Measurements from ENCODE around the gene CFAP61.
A peak's percentile ranks its signal among the peaks of the same experiment; 100 is the strongest.
"Not testable (repeated sequence)": the region's sequence is repeated elsewhere in the genome, so short reads cannot be mapped to it uniquely, and the experiment has no call there.

The CFAP61 gene, protein sequence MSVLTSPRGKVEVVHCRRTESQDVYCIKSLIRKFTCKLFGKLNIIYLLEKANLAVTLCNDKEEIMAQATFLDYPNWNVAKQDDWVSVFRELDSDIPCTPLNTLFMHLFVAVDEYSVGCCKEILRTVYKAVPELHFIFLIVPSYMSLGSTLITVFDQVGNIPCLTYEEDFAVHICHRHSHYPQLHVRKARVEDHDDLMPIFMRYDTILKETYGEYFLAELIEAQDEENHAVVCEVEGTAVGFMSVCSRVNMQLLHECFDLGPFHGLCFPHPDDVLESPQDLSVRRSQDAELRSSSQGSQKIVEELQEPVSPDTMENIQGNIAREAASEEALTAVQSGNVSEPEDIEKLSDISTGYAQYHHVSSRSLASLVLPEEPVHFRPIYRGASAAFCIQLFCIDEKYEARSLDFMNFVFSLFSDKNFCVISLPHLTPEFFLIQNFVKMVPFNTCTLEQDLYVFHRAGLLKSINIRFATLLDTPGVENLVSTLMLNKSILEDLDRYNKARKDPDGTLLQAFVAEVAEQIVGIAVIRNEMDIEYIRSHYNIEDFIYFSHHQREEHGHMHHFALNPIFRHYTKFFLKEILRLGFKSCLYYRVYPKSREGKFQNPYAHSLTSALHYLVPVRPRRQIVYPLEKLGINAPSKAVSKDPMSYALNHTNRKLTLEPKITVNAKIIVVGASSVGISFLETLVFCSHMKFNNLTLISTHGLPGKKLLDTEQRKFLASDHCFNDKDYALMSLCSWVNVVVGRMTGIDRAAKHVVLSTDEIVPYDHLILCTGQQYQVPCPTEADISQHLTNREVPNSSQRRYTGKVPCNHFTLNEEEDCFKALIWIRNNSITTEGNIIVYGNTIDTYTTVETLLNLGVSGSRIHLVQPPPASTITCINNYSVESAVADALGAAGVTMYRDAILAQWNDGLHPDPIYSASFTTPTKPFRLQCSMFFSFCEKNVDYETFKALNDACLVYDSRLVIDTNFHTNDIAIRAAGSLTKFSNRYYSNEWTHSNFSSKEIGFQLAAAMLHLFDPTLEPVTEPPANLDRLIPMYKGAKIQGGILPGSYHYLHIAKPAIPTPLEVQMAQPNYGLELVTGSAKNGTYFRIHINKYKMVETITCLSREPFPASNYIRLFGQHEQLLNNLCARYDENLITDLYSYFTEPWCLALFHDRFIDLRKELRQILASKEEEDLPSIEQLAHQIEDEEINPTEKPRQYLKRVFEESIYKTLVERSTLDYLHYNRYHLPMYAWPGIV

DNA sequence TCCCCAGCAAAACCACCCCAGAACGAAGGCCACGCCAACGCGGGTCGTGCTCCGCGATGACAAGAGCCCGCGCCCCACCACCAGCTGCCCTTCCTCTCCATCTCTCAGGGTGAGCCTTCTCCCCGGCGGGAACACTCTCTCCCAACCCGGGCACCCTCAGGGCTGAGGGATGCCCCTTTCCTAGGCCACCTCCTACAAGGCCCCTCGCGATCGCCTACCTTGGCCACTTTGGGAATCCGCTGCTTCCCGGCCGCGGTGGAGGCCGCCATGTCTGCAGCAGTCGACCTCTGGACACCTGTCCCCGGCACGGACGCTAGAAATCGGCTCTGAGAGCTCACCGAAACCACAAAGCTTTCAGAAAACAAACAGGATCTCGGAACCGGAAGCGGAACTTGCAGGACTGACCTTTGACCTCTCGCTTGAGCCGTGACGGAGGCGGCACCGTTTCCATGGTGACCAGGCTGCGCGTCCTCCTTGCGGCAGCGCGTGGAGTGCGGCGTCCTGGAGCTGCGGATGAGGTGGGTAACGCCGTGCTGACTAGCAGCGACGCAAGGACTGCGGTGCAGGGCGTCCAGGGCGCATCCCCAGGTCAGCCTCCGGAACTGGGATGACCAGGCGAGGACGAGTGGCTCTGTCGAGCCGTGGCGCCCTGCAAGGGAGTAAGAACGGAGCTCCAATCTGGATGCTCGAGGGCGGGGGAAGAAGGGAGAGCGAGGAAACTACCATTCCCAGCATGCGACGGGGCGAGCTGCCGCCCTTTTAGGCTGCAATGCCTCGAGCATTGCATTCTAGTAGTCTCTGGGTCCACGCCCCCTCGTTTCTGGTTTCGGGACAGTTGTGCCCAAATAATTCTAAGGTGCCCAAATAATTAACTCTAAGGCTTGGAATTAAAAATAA is at the start of gene CFAP61, which contains the start of gene CRNKL1:
CFAP61 (plus strand) TSS at position 459 of the 897 bp plus-strand sequence. CDS start 4,122 bp downstream, outside the sequence.
CRNKL1 (minus strand) TSS at position 393 of the 897 bp plus-strand sequence; CDS start at position 269, 124 bp downstream.
- peaks cover 8% of the 10 kb centered on the region for H3K36me3 ChIP-seq (ENCODE audit: control insufficient read depth, insufficient read depth, low read length)
- H3K27ac ChIP-seq (ENCODE audit: low read depth, low read length): peak within 1 kb of the TSS; percentile 85
- no peaks in the 10 kb centered on the region for H3K27me3 ChIP-seq (ENCODE audit: control insufficient read depth, insufficient read depth, low read length)
- H3K9ac ChIP-seq (ENCODE audit: low read length): peak within 1 kb of the TSS; percentile 87
- H3K4me3 ChIP-seq (ENCODE audit: low read length): peak within 1 kb of the TSS; percentile 98
- peaks cover 4% of the 10 kb centered on the region for H3K4me1 ChIP-seq (ENCODE audit: control insufficient read depth, insufficient read depth, low read length)

DNA sequence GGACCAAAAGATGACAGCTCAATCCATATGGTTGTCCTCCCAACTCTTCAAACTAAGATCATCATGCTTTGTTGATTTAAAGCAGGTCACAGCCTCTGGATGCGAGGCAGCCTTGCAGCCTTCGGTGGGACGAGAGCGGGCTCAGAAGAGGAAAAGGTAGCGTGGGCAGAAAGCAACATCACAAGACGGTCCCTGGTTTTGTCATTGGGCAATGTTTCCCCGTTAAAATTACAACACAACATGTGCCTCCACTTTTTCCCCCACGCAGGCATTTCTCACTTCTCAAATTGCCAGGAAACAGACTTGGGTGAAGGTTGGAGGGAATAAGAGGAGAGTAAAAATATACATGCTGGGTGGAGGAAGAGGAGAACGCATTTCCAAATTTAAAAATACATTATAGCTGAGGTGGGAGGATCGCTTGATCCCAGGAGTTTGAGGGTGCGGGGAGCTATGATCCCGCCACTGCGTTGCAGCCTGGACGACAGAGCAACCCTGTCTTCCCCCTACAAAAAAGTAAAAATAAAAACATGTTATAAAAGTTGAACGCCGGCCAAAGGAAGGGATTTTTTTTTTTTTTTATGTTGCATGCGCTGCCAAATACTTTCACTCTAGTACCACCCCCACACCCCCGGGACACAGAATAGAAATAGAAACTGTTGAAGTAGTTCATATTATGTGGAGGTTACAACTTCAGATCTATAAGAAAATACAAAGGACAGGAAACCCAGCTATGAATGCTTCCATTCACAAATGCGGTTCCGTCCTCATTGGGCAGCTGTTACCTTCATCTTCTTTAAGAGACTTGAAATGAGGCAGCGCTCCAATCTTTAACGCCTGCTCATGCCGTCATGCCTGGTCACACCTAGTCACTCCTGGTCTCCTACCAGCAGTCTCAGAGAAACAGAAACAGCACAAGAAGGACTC is 49.0 kb upstream of the CFAP61 start:
- Histone ChIP-seq H3K27ac (ENCODE audit: low read depth, low read length) (peak overlapping the region; percentile 63), H3K27me3 (ENCODE audit: control insufficient read depth, insufficient read depth, low read length) (no peaks in the 10 kb centered on the region), H3K36me3 (ENCODE audit: control insufficient read depth, insufficient read depth, low read length) (peaks cover 12% of the 10 kb centered on the region), H3K4me1 (ENCODE audit: control insufficient read depth, insufficient read depth, low read length) (peaks cover 11% of the 10 kb centered on the region), H3K9ac (ENCODE audit: low read length) (no peak overlapping the region), H3K4me3 (ENCODE audit: low read length) (peak overlapping the region; percentile 45)

DNA sequence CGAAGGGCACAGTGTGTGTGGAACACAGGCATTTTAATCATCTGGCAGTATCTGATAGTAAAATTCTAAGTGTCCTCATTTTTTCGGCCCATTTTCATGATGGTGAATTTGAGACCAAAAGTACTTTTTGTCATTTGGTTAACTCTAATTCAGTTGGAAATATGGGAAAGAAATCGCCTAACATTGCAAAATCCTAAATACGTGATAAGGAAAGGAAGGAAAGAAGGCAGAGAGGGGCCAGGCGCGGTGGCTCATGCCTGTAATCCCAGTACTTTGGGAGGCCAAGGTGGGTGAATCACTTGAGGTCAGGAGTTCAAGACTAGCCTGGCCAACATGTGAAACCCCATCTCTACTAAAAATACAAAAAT is 48.4 kb upstream of the CFAP61 start:
- H3K9ac ChIP-seq (ENCODE audit: low read length); H3K36me3 ChIP-seq (ENCODE audit: control insufficient read depth, insufficient read depth, low read length); H3K27me3 ChIP-seq (ENCODE audit: control insufficient read depth, insufficient read depth, low read length): not testable (repeated sequence)
- peak overlapping the region; percentile 63 for H3K27ac ChIP-seq (ENCODE audit: low read depth, low read length)
- peak overlapping the region; percentile 45 for H3K4me3 ChIP-seq (ENCODE audit: low read length)
- H3K4me1 ChIP-seq (ENCODE audit: control insufficient read depth, insufficient read depth, low read length): peaks cover 11% of the 10 kb centered on the region

DNA sequence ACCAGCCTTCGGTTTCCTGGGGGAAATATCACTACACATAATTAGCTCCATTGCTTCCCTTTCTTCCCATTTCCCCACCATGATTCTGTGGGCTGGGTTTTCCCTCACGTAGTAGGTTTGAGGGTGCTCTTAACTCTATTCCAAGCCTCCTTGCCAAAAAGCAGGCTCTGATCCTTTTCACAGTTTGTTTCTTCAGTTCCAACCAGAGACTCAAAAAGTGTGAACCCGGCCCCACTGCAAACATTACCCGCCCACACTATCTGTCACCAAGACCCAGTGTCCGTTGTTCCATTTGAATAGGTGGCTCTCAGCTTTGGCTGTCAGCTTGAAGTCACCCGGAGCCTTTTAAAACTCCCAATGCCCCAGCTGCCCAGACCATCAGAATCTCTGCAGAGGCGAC is 47.0 kb upstream of the CFAP61 start:
- H3K4me1 ChIP-seq (ENCODE audit: control insufficient read depth, insufficient read depth, low read length): peaks cover 11% of the 10 kb centered on the region

DNA sequence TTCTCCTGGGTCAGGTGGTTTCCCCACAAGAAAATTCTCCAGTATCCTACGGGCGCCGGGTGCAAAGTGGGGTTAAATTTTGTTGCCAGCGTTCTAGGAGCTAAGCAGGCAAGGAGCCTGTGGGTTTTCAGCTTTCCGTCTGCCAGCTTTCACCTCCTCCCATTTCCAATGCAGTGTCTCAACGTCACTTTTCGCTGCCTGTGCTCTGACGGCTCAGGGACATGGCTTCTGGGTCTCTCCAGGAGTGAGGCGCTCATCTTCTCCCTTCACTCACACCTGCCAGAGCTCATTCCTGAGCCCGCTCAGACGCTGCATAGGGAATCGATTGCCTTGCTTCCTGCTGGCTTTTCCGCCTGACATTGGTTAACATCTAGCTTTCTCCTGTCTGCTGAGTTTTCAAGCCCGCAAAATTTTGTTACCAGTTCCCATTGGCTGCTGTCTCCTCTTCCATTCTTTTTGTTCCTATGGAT is 42.5 kb upstream of the CFAP61 start:
- H3K4me3 ChIP-seq (ENCODE audit: low read length): no peak overlapping the region

More for the DNA sequence above, 47.0 kb upstream of the CFAP61 start:
- Histone ChIP-seq H3K27ac (ENCODE audit: low read depth, low read length) (no peak overlapping the region), H3K36me3 (ENCODE audit: control insufficient read depth, insufficient read depth, low read length) (peaks cover 4% of the 10 kb centered on the region), H3K9ac (ENCODE audit: low read length) (no peak overlapping the region), H3K27me3 (ENCODE audit: control insufficient read depth, insufficient read depth, low read length) (no peaks in the 10 kb centered on the region), H3K4me3 (ENCODE audit: low read length) (no peak overlapping the region)

DNA sequence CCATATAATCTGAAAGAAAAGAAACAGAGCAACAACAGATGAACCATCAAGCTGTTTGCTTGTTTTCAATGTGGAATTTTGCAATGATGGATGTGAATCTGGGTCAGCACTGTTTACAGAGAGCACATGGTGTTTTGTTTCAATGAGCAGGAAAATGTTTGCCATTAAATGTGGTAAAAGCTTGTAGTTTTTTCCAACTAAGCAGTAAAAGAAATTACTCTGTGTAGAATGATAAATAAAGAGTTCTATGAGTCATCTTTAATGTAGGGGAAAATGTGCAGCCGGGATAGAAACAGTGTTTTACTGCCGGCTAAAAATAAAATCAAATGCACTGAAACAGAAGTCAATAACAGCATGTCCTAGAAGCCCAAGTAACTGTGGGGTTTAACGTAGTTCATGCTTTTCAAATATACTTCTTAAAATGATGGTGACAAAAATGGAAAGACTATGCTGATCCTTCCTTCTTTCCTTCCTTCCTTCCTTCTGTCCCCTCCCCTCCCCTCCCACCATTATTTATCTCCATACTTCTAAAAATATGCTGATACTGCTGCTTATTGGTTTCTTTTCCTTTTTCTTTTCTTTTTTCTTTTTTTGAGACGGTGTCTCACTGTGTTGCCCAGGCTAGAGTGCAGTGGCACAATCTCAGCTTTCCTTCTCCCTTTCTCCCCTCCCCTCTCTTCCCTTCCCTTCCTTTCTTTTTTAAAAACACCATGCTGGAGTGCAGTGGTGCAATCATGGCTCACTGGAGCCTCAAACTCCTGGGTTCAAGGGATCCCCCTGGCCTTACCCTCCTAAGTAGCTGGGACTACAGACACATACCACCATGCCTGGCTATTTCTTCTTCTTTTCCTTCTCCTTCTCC is 41.5 kb upstream of the CFAP61 start:
- Histone ChIP-seq H3K4me3 (ENCODE audit: low read length) (peak overlapping the region; percentile 27), H3K27ac (ENCODE audit: low read depth, low read length) (no peak overlapping the region), H3K27me3 (ENCODE audit: control insufficient read depth, insufficient read depth, low read length) (no peaks in the 10 kb centered on the region), H3K36me3 (ENCODE audit: control insufficient read depth, insufficient read depth, low read length) (no peaks in the 10 kb centered on the region), H3K9ac (ENCODE audit: low read length) (no peak overlapping the region), H3K4me1 (ENCODE audit: control insufficient read depth, insufficient read depth, low read length) (peaks cover 9% of the 10 kb centered on the region)

More for the DNA sequence above, 42.5 kb upstream of the CFAP61 start:
- no peaks in the 10 kb centered on the region for H3K27me3 ChIP-seq (ENCODE audit: control insufficient read depth, insufficient read depth, low read length)
- H3K36me3 ChIP-seq (ENCODE audit: control insufficient read depth, insufficient read depth, low read length): no peaks in the 10 kb centered on the region
- no peak overlapping the region for H3K9ac ChIP-seq (ENCODE audit: low read length)
- H3K4me1 ChIP-seq (ENCODE audit: control insufficient read depth, insufficient read depth, low read length): peaks cover 9% of the 10 kb centered on the region
- H3K27ac ChIP-seq (ENCODE audit: low read depth, low read length): no peak overlapping the region

DNA sequence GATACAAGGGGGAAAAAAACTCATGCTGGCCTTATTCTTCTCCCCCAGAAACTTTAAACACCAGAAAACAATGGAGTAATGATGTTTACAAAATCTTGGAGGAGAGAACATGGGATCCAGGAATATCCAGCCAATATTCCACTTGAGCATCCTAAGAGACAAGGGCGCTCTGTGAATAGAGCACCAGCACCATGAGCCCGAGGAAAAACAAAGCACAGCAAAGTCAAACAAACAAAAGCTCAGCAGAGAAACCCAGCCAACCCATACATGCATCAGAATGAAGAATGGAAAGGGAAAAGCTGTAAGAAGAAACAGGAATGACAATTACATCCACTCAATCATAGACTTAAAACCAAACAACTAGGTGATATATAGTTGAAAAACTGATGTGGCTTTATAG is 39.8 kb upstream of the CFAP61 start:
- H3K27me3 ChIP-seq (ENCODE audit: control insufficient read depth, insufficient read depth, low read length): no peaks in the 10 kb centered on the region
- H3K9ac ChIP-seq (ENCODE audit: low read length): no peak overlapping the region
- H3K27ac ChIP-seq (ENCODE audit: low read depth, low read length): no peak overlapping the region
- H3K4me3 ChIP-seq (ENCODE audit: low read length): no peak overlapping the region
- peaks cover 9% of the 10 kb centered on the region for H3K4me1 ChIP-seq (ENCODE audit: control insufficient read depth, insufficient read depth, low read length)
- H3K36me3 ChIP-seq (ENCODE audit: control insufficient read depth, insufficient read depth, low read length): no peaks in the 10 kb centered on the region

DNA sequence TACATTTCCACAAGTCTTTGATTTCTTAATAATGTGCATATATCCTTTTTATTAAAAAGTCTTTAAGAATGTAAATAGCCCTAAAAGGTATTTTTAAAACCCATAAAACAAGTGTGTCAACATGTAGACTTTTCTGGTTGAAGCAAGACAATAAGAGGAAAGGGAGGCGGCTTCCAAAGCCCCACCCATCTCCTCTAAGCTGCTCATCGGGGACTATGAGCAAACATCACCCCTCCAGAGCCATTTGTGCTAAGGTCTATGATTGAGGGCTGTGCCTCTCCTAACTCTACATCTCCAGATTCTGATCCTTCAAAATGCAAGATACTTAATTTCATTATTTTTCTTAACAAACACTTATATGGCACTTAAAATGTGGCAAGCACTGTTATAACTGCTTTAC is 37.7 kb upstream of the CFAP61 start:
- Histone ChIP-seq H3K4me1 (ENCODE audit: control insufficient read depth, insufficient read depth, low read length) (peaks cover 16% of the 10 kb centered on the region), H3K27me3 (ENCODE audit: control insufficient read depth, insufficient read depth, low read length) (no peaks in the 10 kb centered on the region), H3K27ac (ENCODE audit: low read depth, low read length) (no peak overlapping the region), H3K36me3 (ENCODE audit: control insufficient read depth, insufficient read depth, low read length) (no peaks in the 10 kb centered on the region), H3K4me3 (ENCODE audit: low read length) (no peak overlapping the region), H3K9ac (ENCODE audit: low read length) (no peak overlapping the region)

DNA sequence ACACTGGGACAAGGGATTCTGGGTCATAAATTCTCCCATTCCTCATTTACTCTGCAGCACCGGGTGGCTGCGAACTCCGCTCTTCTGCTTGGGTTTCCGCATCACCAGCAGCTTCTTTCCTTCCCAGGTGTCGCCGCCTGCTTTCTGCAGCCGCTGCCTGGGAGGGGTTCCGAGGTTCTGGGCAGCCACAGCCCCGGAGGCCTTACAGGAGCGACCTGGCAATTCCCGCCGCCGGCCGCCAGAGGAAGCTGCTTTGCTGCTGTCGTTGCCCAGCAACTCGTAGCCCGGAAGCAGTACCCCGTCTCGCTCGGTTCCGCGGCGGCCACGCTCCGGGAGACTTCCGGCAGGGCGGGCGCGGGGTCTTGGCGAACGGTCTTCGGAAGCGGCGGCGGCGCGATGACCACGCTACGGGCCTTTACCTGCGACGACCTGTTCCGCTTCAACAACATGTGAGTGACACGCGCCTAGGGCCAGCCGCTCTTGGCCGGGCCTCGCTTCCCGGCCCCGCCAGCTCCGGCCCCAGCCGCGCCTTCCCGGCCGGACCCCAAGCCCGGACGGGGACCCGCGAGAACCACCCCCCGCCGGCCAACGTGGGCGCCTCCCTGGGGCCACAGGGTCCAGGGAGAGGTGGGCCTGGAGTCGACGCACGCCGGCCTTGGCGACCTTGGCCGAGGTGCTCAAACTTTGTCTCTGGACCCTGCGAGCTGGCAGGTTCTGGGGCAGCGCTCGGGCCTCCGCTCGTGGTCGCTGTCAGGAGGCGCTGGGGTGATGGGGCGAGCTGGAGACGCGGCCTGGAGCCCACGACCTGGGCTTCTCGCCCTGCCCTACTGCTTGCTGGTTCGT is 35.1 kb upstream of the CFAP61 start, which contains the start of gene NAA20:
NAA20 (plus strand) TSS at position 362 of the 843 bp plus-strand sequence; CDS start at position 397, 35 bp downstream.
- Histone ChIP-seq H3K4me3 (ENCODE audit: low read length) (peak within 1 kb of the TSS; percentile 80), H3K27me3 (ENCODE audit: control insufficient read depth, insufficient read depth, low read length) (no peaks in the 10 kb centered on the region), H3K27ac (ENCODE audit: low read depth, low read length) (peak within 1 kb of the TSS; percentile 38), H3K9ac (ENCODE audit: low read length) (peak within 1 kb of the TSS; percentile 25), H3K4me1 (ENCODE audit: control insufficient read depth, insufficient read depth, low read length) (peaks cover 7% of the 10 kb centered on the region), H3K36me3 (ENCODE audit: control insufficient read depth, insufficient read depth, low read length) (no peaks in the 10 kb centered on the region)
